PC-3 (cell line): ENCODE results near the gene MROH2B. TPM values are rescaled to one million over a fixed set of nuclear protein-coding genes. Genes with fewer than 3 reads are reported as not detected.
"Not testable (repeated sequence)": the region's sequence is repeated elsewhere in the genome, so short reads cannot be mapped to it uniquely, and the experiment has no call there.

ENCODE experiments used
- ATAC-seq: fragments of 200-7000 bp; cut with Tn5 transposase; 2 replicates; pipeline ENCODE4 v1.9.1; 2020; ENCODE audit warnings: mild to moderate bottlenecking, moderate library complexity
- BruUV-seq: library from RNA; stranded (reverse); fragments of 400-500 nt; replicated peaks from 2 replicates; lab custom pipeline; 2021; lab: Mats Ljungman, UMichigan
- CTCF ChIA-PET: fragments of 300-600 bp; sonication (Branson Sonifier 250); formaldehyde crosslinking; loops from one replicate; lab custom pipeline; 2022; ENCODE audit warnings: antibody characterized with exemption; lab: Charles Lee
- POLR2A ChIA-PET: fragments of 300-600 bp; sonication (Branson Sonifier 250); formaldehyde crosslinking; loops from one replicate; lab custom pipeline; 2022; ENCODE audit warnings: antibody characterized with exemption; ENCODE audit not compliant: unreplicated experiment; lab: Charles Lee
- DNase-seq: peaks from one replicate; pipeline ENCODE4 v3.0.0-alpha.2; 2015
- H2AFZ ChIP-seq: fragments of 300-600 bp; sonication (generic); 2 replicates; pipeline ENCODE4 v1.6.0; 2016; ENCODE audit warnings: antibody characterized with exemption, low read length
- H3F3A ChIP-seq: fragments of 300-600 bp; sonication (generic); one replicate; pipeline ENCODE4 v1.6.0; 2017; ENCODE audit warnings: antibody characterized with exemption, low read length, control low read depth, mild to moderate bottlenecking; ENCODE audit not compliant: unreplicated experiment
- H3K27ac ChIP-seq: fragments of 300-600 bp; sonication (generic); 2 replicates; pipeline ENCODE4 v1.5.1; 2016; ENCODE audit warnings: mild to moderate bottlenecking, low read length
- H3K27me3 ChIP-seq: fragments of 300-600 bp; sonication (generic); 2 replicates; pipeline ENCODE4 v1.6.1; 2016; ENCODE audit warnings: low read length, mixed read lengths
- H3K36me3 ChIP-seq: fragments of 300-600 bp; sonication (generic); 2 replicates; pipeline ENCODE4 v1.6.1; 2016; ENCODE audit warnings: low read depth, mixed run types, low read length, mixed read lengths
- H3K4me1 ChIP-seq: fragments of 300-600 bp; sonication (generic); 2 replicates; pipeline ENCODE4 v1.5.1; 2016; ENCODE audit warnings: low read length; ENCODE audit not compliant: insufficient read depth
- H3K4me2 ChIP-seq: fragments of 300-600 bp; sonication (generic); 2 replicates; pipeline ENCODE4 v1.6.0; 2016; ENCODE audit warnings: low read length
- H3K4me3 ChIP-seq: fragments of 300-600 bp; sonication (generic); 2 replicates; pipeline ENCODE4 v1.5.1; 2016; ENCODE audit warnings: mild to moderate bottlenecking, low read length, mixed read lengths
- H3K79me2 ChIP-seq: fragments of 300-600 bp; sonication (generic); 2 replicates; pipeline ENCODE4 v1.6.1; 2017; ENCODE audit warnings: low read length, mixed read lengths
- H3K9ac ChIP-seq: fragments of 300-600 bp; sonication (generic); 2 replicates; pipeline ENCODE4 v1.6.0; 2016; ENCODE audit warnings: mild to moderate bottlenecking, low read length
- H3K9me2 ChIP-seq: fragments of 300-600 bp; sonication (generic); replicated peaks from 2 replicates; pipeline ENCODE4 v1.6.1; 2016; ENCODE audit warnings: mixed run types, low read length, mixed read lengths
- H3K9me3 ChIP-seq: fragments of 300-600 bp; sonication (generic); 2 replicates; pipeline ENCODE4 v1.6.1; 2016; ENCODE audit warnings: low read length, mixed read lengths
- H4K20me1 ChIP-seq: fragments of 300-600 bp; sonication (generic); 2 replicates; pipeline ENCODE4 v1.6.1; 2016; ENCODE audit warnings: low read length, mixed read lengths
- EZH2 ChIP-seq: fragments of 300-600 bp; sonication (generic); IDR thresholded peaks from one replicate; pipeline ENCODE4 v1.6.1; 2017; ENCODE audit warnings: antibody characterized with exemption, mild to moderate bottlenecking, low read length; ENCODE audit not compliant: unreplicated experiment
- EZH2phosphoT487 ChIP-seq: fragments of 300-600 bp; sonication (generic); IDR thresholded peaks from 2 replicates; pipeline ENCODE4 v1.6.1; 2018; ENCODE audit warnings: mild to moderate bottlenecking, antibody characterized with exemption, low read length, borderline replicate concordance
- intact Hi-C: fragments of 100-400 bp; cut with micrococcal nuclease; formaldehyde crosslinking; loops from 2 replicates; pipeline ENCODE4 v1.9.0; 2023
- total RNA-seq: library from RNA; depleted of rRNA; stranded (reverse); fragments of >200 nt; gene quantifications from 2 replicates; pipeline ENCODE4 v1.2.3, GENCODE V29; 2014
- TF ChIP-seq, protein P1 (sequence below): fragments of 300-600 bp; sonication (generic); conservative IDR thresholded peaks from 2 replicates; pipeline ENCODE4 v1.5.1; 2017; ENCODE audit warnings: antibody characterized with exemption, low read depth, mild to moderate bottlenecking, low read length

The MROH2B gene
- total RNA-seq, 1 experiment from 2014 or later = 0.04 TPM

DNA sequence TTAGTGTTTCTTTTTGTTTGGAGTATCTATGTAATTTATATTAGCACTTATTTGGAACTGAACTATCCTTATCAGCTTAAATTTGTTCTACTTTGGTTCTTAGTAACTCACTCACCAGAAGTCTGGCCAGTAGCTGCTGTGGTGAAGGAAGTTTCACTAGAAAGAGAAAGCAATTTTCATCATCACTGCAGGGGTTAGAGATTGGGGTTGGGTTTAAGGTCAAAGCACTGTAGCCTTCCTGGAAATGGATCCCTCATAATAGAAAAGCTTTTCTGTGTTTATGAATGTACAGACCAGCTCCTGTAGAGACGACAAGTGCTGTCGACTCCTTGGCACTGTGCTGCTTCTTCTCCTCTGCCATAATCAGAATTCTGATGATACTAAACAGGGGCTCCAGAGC, 22.2 kb downstream of the MROH2B start:
- BruUV-seq = no TSS peak
- intact Hi-C loops = no loop called here
- TF ChIP-seq EZH2 (no peak), EZH2phosphoT487 (no peak)
- TF ChIP-seq, protein P1, sequence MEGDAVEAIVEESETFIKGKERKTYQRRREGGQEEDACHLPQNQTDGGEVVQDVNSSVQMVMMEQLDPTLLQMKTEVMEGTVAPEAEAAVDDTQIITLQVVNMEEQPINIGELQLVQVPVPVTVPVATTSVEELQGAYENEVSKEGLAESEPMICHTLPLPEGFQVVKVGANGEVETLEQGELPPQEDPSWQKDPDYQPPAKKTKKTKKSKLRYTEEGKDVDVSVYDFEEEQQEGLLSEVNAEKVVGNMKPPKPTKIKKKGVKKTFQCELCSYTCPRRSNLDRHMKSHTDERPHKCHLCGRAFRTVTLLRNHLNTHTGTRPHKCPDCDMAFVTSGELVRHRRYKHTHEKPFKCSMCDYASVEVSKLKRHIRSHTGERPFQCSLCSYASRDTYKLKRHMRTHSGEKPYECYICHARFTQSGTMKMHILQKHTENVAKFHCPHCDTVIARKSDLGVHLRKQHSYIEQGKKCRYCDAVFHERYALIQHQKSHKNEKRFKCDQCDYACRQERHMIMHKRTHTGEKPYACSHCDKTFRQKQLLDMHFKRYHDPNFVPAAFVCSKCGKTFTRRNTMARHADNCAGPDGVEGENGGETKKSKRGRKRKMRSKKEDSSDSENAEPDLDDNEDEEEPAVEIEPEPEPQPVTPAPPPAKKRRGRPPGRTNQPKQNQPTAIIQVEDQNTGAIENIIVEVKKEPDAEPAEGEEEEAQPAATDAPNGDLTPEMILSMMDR = no peak
- Histone ChIP-seq H3K9me2 (no peaks in the 10 kb centered on the region), H3K4me3 (no peak overlapping the region), H3K9me3 (no peaks in the 10 kb centered on the region), H3K27ac (no peak overlapping the region), H4K20me1 (no peaks in the 10 kb centered on the region), H3K27me3 (no peaks in the 10 kb centered on the region), H3K4me2 (no peak overlapping the region), H3K9ac (no peak overlapping the region), H2AFZ (no peak overlapping the region), H3F3A (no peaks in the 10 kb centered on the region), H3K36me3 (no peaks in the 10 kb centered on the region), H3K4me1 (no peaks in the 10 kb centered on the region), H3K79me2 (no peaks in the 10 kb centered on the region)
- ATAC-seq (no peak), DNase-seq (no peak)
- ChIA-PET CTCF (no interaction called here), POLR2A (interaction anchor here (0.5 kb wide), 1 partner anchor 9 kb away, joined by 3 read pairs; no protein-coding TSS in a partner anchor)

DNA sequence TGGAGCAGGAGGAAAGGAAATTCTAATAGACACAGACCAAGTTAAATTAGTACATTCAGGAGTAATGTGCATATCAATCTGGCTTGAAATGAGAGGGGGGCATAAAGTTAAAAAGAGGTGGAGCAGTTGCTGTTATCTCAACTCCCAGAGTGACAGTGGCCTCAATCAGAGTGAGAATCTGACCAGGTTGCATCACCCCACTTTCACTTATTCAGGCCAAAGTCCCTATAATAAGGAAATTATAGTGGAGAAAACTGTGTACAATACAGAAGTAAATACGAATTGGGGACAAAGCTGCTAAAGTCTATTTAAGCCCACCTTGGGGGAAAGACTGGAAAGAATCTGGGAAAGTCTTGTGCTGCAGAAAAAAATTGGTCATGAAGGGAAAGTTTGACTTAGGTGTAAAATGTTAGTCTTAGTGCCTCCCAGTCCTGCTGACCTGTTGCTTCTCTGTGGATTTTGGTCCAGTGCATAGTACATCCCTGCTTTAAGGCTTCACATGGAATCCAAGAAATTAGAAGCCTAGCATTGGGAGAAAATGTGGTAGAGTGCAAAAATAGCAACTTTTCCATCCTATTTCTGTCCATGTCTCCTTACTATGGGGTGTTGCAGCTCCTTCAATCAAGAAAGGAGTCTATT, 27.9 kb downstream of the MROH2B start:
- H3K4me1 ChIP-seq = no peaks in the 10 kb centered on the region
- no peaks in the 10 kb centered on the region for H3K27me3 ChIP-seq
- H3K9me2 ChIP-seq = no peaks in the 10 kb centered on the region
- CTCF ChIA-PET = no interaction called here
- no peaks in the 10 kb centered on the region for H4K20me1 ChIP-seq
- no peak for ATAC-seq
- H3K4me2 ChIP-seq = no peak overlapping the region
- H3K79me2 ChIP-seq = no peaks in the 10 kb centered on the region
- no peak overlapping the region for H3K4me3 ChIP-seq
- H3K36me3 ChIP-seq = no peaks in the 10 kb centered on the region
- no peaks in the 10 kb centered on the region for H3F3A ChIP-seq
- no peaks in the 10 kb centered on the region for H3K9me3 ChIP-seq
- H2AFZ ChIP-seq = no peak overlapping the region
- POLR2A ChIA-PET = no interaction called here
- no TSS peak for BruUV-seq
- TF ChIP-seq EZH2 (no peak), EZH2phosphoT487 (no peak)
- TF ChIP-seq, protein P1 = no peak
- no peak overlapping the region for H3K9ac ChIP-seq
- intact Hi-C loops = no loop called here
- DNase-seq = no peak
- H3K27ac ChIP-seq = no peak overlapping the region

DNA sequence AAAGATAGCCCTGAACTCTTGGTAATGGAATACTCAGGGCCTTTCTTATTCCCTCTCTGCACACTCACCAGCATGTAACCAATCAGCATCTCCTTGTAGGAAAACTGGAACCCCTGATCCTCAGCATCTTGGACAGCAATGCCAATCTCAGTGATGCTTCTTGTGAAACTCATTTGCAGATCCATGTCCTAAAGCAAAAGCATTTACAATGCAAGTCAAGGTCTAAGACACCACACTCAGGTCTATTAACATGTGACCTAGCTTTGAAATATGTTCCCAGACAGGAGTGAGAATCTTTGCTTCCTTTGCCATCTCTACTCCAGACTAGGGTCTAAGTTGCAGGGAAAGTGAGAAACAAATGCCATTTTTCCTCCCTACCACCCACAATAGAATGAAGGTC, 38.2 kb downstream of the MROH2B start:
- Histone ChIP-seq H2AFZ (no peak overlapping the region), H3K27ac (no peak overlapping the region), H3K4me3 (no peak overlapping the region), H3K9ac (no peak overlapping the region), H3K9me2 (no peaks in the 10 kb centered on the region), H3K79me2 (no peaks in the 10 kb centered on the region), H3K9me3 (no peaks in the 10 kb centered on the region), H3K36me3 (no peaks in the 10 kb centered on the region), H3F3A (no peaks in the 10 kb centered on the region), H3K4me1 (no peaks in the 10 kb centered on the region), H3K27me3 (no peaks in the 10 kb centered on the region), H3K4me2 (no peak overlapping the region), H4K20me1 (no peaks in the 10 kb centered on the region)
- CTCF ChIA-PET = interaction anchor here (0.6 kb wide), 1 partner anchor 307 kb away, joined by 4 read pairs; no protein-coding TSS in a partner anchor
- ATAC-seq (no peak), DNase-seq (no peak)
- no TSS peak for BruUV-seq
- no peak for TF ChIP-seq EZH2phosphoT487
- no peak for TF ChIP-seq EZH2
- POLR2A ChIA-PET = interaction anchor here (0.6 kb wide), 1 partner anchor 23 kb away, joined by 5 read pairs; no protein-coding TSS in a partner anchor
- intact Hi-C loops = no loop called here

DNA sequence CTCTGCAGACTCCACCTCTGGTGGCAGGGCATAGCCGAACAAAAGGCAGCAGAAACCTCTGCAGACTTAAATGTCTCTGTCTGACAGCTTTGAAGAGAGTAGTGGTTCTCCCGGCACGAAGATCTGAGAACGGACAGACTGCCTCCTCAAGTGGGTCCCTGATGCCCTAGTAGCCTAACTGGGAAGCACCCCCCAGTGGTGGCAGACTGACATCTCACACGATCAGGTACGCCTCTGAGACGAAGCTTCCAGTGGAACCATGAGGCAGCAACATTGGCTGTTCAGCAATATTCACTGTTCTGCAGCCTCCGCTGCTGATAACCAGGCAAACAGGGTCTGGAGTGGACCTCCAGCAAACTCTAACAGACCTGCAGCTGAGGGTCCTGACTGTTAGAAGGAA, 48.5 kb downstream of the MROH2B start:
- H4K20me1 ChIP-seq, H3K9me3 ChIP-seq, intact Hi-C loops, H3K27ac ChIP-seq, DNase-seq, H2AFZ ChIP-seq, BruUV-seq, H3K9me2 ChIP-seq, H3K9ac ChIP-seq, H3K27me3 ChIP-seq, H3K4me2 ChIP-seq, CTCF ChIA-PET, H3K79me2 ChIP-seq, H3K36me3 ChIP-seq, H3F3A ChIP-seq, H3K4me1 ChIP-seq, POLR2A ChIA-PET, H3K4me3 ChIP-seq, ATAC-seq: not testable (repeated sequence)
